ENCODE measurements around the gene FIGN.

Gene FIGN

GRCh38 chr2:163733956-163734355, 1.9 kb downstream of the FIGN start:
- DNase-seq (ENCODE audit: low spot score in 2 of 2) (no peak), ATAC-seq (replicated peaks; ENCODE audit: extremely low read depth, poor library complexity, severe bottlenecking) (no peak)
- Mint-ChIP-seq H3K27me3 (peaks cover 9% of the 10 kb centered on the region), H3K9me3 (peaks cover 10% of the 10 kb centered on the region), H3K27ac (ENCODE audit: low read depth) (no peak overlapping the region), H3K4me1 (no peaks in the 10 kb centered on the region), H3K36me3 (ENCODE audit: insufficient read depth) (no peaks in the 10 kb centered on the region), H3K4me3 (no peak overlapping the region)

GRCh38 chr2:163733301-163733938, 2.4 kb downstream of the FIGN start:
- ATAC-seq (replicated peaks; ENCODE audit: extremely low read depth, poor library complexity, severe bottlenecking): no peak
- Mint-ChIP-seq H3K4me1 (no peaks in the 10 kb centered on the region), H3K36me3 (ENCODE audit: insufficient read depth) (no peaks in the 10 kb centered on the region), H3K27ac (ENCODE audit: low read depth) (no peak overlapping the region), H3K27me3 (peaks cover 9% of the 10 kb centered on the region), H3K9me3 (peaks cover 10% of the 10 kb centered on the region), H3K4me3 (no peak overlapping the region)
- DNase-seq (ENCODE audit: low spot score in 2 of 2): no peak

GRCh38 chr2:163732727-163733126, 3.1 kb downstream of the FIGN start:
- Mint-ChIP-seq H3K4me1 (no peaks in the 10 kb centered on the region), H3K27ac (ENCODE audit: low read depth) (no peak overlapping the region), H3K27me3 (peaks cover 9% of the 10 kb centered on the region), H3K36me3 (ENCODE audit: insufficient read depth) (no peaks in the 10 kb centered on the region), H3K4me3 (no peak overlapping the region), H3K9me3 (peaks cover 10% of the 10 kb centered on the region)
- DNase-seq (ENCODE audit: low spot score in 2 of 2) (no peak), ATAC-seq (replicated peaks; ENCODE audit: extremely low read depth, poor library complexity, severe bottlenecking) (no peak)

- Mint-ChIP-seq H3K27ac (ENCODE audit: low read depth) (no peak overlapping the region), H3K27me3 (peaks cover 9% of the 10 kb centered on the region), H3K4me1 (no peaks in the 10 kb centered on the region), H3K9me3 (peaks cover 10% of the 10 kb centered on the region), H3K36me3 (ENCODE audit: insufficient read depth) (no peaks in the 10 kb centered on the region), H3K4me3 (no peak overlapping the region)
- DNase-seq (ENCODE audit: low spot score in 2 of 2) (no peak), ATAC-seq (replicated peaks; ENCODE audit: extremely low read depth, poor library complexity, severe bottlenecking) (no peak)
Observed at GRCh38 chr2:163731735-163732134, 4.1 kb downstream of the FIGN start.

GRCh38 chr2:163730556-163730955, 5.3 kb downstream of the FIGN start:
- Mint-ChIP-seq H3K4me1 (no peaks in the 10 kb centered on the region), H3K9me3 (peaks cover 10% of the 10 kb centered on the region), H3K27me3 (peaks cover 2% of the 10 kb centered on the region), H3K27ac (ENCODE audit: low read depth) (no peak overlapping the region), H3K4me3 (no peak overlapping the region), H3K36me3 (ENCODE audit: insufficient read depth) (no peaks in the 10 kb centered on the region)
- DNase-seq (ENCODE audit: low spot score in 2 of 2) (no peak), ATAC-seq (replicated peaks; ENCODE audit: extremely low read depth, poor library complexity, severe bottlenecking) (no peak)

GRCh38 chr2:163729636-163730273, 6.1 kb downstream of the FIGN start:
- Mint-ChIP-seq H3K4me1 (no peaks in the 10 kb centered on the region), H3K36me3 (ENCODE audit: insufficient read depth) (no peaks in the 10 kb centered on the region), H3K27ac (ENCODE audit: low read depth) (no peak overlapping the region), H3K4me3 (no peak overlapping the region), H3K27me3 (no peaks in the 10 kb centered on the region), H3K9me3 (peaks cover 10% of the 10 kb centered on the region)
- DNase-seq (ENCODE audit: low spot score in 2 of 2): no peak
- ATAC-seq (replicated peaks; ENCODE audit: extremely low read depth, poor library complexity, severe bottlenecking): no peak

GRCh38 chr2:163723881-163724280, 11.9 kb downstream of the FIGN start:
- no peak for DNase-seq (ENCODE audit: low spot score in 2 of 2)
- H3K4me3 Mint-ChIP-seq: no peak overlapping the region
- ATAC-seq (replicated peaks; ENCODE audit: extremely low read depth, poor library complexity, severe bottlenecking): no peak
- peaks cover 9% of the 10 kb centered on the region for H3K9me3 Mint-ChIP-seq
- no peaks in the 10 kb centered on the region for H3K4me1 Mint-ChIP-seq
- no peaks in the 10 kb centered on the region for H3K27me3 Mint-ChIP-seq
- no peaks in the 10 kb centered on the region for H3K36me3 Mint-ChIP-seq (ENCODE audit: insufficient read depth)
- no peak overlapping the region for H3K27ac Mint-ChIP-seq (ENCODE audit: low read depth)

- Mint-ChIP-seq H3K36me3 (ENCODE audit: insufficient read depth) (no peaks in the 10 kb centered on the region), H3K27ac (ENCODE audit: low read depth) (no peak overlapping the region), H3K4me3 (no peak overlapping the region), H3K27me3 (no peaks in the 10 kb centered on the region), H3K9me3 (peaks cover 10% of the 10 kb centered on the region), H3K4me1 (no peaks in the 10 kb centered on the region)
- DNase-seq (ENCODE audit: low spot score in 2 of 2) (no peak), ATAC-seq (replicated peaks; ENCODE audit: extremely low read depth, poor library complexity, severe bottlenecking) (no peak)
Observed at GRCh38 chr2:163723348-163723747, 12.5 kb downstream of the FIGN start.

GRCh38 chr2:163719331-163719730, 16.5 kb downstream of the FIGN start:
- ATAC-seq (replicated peaks; ENCODE audit: extremely low read depth, poor library complexity, severe bottlenecking) (no peak), DNase-seq (ENCODE audit: low spot score in 2 of 2) (no peak)
- Mint-ChIP-seq H3K27me3 (no peaks in the 10 kb centered on the region), H3K4me3 (no peak overlapping the region), H3K36me3 (ENCODE audit: insufficient read depth) (no peaks in the 10 kb centered on the region), H3K4me1 (no peaks in the 10 kb centered on the region), H3K9me3 (peaks cover 23% of the 10 kb centered on the region), H3K27ac (ENCODE audit: low read depth) (no peak overlapping the region)

- Mint-ChIP-seq H3K27ac (ENCODE audit: low read depth) (no peak overlapping the region), H3K4me1 (no peaks in the 10 kb centered on the region), H3K36me3 (ENCODE audit: insufficient read depth) (no peaks in the 10 kb centered on the region), H3K9me3 (peaks cover 20% of the 10 kb centered on the region), H3K27me3 (no peaks in the 10 kb centered on the region), H3K4me3 (no peak overlapping the region)
- no peak for ATAC-seq (replicated peaks; ENCODE audit: extremely low read depth, poor library complexity, severe bottlenecking)
- DNase-seq (ENCODE audit: low spot score in 2 of 2): no peak
Observed at GRCh38 chr2:163717993-163718680, 17.7 kb downstream of the FIGN start.

GRCh38 chr2:163717515-163717914, 18.3 kb downstream of the FIGN start:
- Mint-ChIP-seq H3K27ac (ENCODE audit: low read depth) (no peak overlapping the region), H3K27me3 (no peaks in the 10 kb centered on the region), H3K9me3 (peaks cover 19% of the 10 kb centered on the region), H3K4me1 (no peaks in the 10 kb centered on the region), H3K4me3 (no peak overlapping the region), H3K36me3 (ENCODE audit: insufficient read depth) (no peaks in the 10 kb centered on the region)
- ATAC-seq (replicated peaks; ENCODE audit: extremely low read depth, poor library complexity, severe bottlenecking) (no peak), DNase-seq (ENCODE audit: low spot score in 2 of 2) (no peak)

- Mint-ChIP-seq H3K27me3 (no peaks in the 10 kb centered on the region), H3K36me3 (ENCODE audit: insufficient read depth) (no peaks in the 10 kb centered on the region), H3K4me3 (no peak overlapping the region), H3K9me3 (peaks cover 19% of the 10 kb centered on the region), H3K4me1 (no peaks in the 10 kb centered on the region), H3K27ac (ENCODE audit: low read depth) (no peak overlapping the region)
- no peak for ATAC-seq (replicated peaks; ENCODE audit: extremely low read depth, poor library complexity, severe bottlenecking)
- no peak for DNase-seq (ENCODE audit: low spot score in 2 of 2)
Observed at GRCh38 chr2:163716101-163716500, 19.7 kb downstream of the FIGN start.

- Mint-ChIP-seq H3K4me1 (no peaks in the 10 kb centered on the region), H3K27ac (ENCODE audit: low read depth) (no peak overlapping the region), H3K27me3 (no peaks in the 10 kb centered on the region), H3K36me3 (ENCODE audit: insufficient read depth) (no peaks in the 10 kb centered on the region), H3K9me3 (peaks cover 19% of the 10 kb centered on the region), H3K4me3 (no peak overlapping the region)
- no peak for DNase-seq (ENCODE audit: low spot score in 2 of 2)
- ATAC-seq (replicated peaks; ENCODE audit: extremely low read depth, poor library complexity, severe bottlenecking): no peak
Observed at GRCh38 chr2:163715668-163716067, 20.1 kb downstream of the FIGN start.
